HG03064 (cell line): Measurements from ENCODE around the gene TBL2.
"Not testable (repeated sequence)": the region's sequence is repeated elsewhere in the genome, so short reads cannot be mapped to it uniquely, and the experiment has no call there.

Source experiments
- ATAC-seq: cut with Tn5 transposase; IDR thresholded peaks from one replicate; pipeline ENCODE4 v1.9.1; 2021; ENCODE audit warnings: low read depth; ENCODE audit not compliant: unreplicated experiment

The TBL2 gene

GRCh38 chr7:73578342-73579128, at the start of gene TBL2:
TSS of gene TBL2 (minus strand) at chr7:73578579. CDS start at chr7:73578549, 30 bp downstream.
- peak; percentile 80 for ATAC-seq

DNA sequence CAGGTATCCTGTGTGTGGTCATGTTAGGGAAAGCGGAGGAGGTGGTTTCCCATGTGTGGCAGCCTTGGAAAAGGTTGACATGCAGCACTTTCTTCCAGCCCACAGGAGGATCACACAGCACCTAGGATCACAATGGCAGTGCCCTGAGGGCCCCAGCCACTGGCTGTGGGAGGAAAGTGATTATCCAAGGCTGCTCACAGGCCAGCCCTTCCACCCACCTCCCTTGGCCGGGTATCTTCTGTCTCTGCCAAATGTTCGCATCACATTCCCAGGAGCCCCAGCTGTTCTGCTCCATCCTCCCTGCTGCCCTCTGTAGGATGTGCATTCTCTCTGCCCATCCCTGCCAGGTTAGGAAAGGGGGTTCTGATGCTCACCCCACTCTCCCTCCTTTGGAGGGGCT, 48.4 kb upstream of the TBL2 start:
- ATAC-seq = no peak

DNA sequence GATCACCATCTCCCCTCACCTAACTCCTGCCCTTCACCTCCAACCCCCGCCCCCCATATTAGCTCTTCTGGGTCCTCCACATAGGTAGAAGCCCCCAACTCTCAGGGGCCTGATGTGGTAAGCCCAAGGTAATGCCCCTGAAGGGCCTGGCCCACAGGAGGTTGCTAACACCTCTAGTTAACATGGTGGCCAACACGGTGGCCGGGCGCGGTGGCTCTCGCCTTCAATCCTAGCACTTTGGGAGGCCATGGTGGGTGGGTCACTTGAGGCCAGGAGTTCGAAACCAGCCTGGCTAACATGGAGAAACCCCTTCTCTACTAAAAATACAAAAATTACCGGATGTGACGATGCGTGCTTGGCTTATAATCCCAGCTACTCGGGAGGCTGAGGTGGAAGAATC, 46.9 kb upstream of the TBL2 start:
- no peak for ATAC-seq

GRCh38 chr7:73624669-73625001, 46.3 kb upstream of the TBL2 start:
- no peak for ATAC-seq

GRCh38 chr7:73623798-73624668, 45.7 kb upstream of the TBL2 start, which contains the start of gene MLXIPL:
TSS of gene MLXIPL (minus strand) at chr7:73624522. CDS start at chr7:73624492, 30 bp downstream.
- ATAC-seq = no peak

DNA sequence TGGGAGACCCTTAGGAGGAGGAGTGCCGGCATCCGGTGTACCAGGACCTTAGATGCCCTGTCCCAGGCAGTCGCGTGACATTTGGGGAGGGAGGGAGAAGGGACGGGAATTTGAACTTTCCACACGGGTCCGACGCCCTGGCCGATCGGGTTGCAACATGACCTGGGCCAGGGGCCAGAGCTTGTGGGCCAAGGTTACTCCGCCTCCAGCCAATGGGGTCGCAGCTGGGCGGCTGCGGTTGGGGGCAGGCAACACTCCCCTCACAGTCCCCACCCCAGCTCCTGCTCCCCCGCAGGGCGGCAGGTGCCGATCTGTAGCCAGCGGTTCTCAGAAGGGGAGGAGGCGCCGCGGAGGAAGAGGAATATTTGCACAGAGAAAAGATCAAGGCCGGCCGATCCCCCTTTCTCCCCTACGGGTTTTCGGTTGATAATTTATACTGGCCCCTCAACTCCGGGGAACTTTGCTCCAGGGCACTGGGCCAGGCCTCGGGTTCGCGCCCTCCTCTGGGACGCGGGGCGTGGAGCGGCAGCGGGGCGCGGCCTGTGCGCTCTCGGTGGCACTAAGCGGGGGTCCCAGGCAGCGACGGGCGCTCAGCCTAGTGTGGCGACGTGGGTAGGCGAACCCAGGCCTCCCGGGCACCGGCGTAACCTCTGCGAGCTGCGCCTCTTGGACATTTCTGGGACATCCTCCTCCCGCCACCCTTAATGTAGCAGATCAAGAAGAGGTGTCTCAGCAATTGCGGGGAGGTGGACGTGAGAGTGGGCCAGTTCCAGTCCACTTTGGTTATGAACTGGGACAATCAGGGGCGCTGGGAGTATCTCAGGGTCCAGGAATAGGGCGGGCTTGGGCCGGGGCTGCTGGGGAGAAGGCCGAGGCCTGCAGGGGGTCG, 44.8 kb upstream of the TBL2 start:
- no peak for ATAC-seq

DNA sequence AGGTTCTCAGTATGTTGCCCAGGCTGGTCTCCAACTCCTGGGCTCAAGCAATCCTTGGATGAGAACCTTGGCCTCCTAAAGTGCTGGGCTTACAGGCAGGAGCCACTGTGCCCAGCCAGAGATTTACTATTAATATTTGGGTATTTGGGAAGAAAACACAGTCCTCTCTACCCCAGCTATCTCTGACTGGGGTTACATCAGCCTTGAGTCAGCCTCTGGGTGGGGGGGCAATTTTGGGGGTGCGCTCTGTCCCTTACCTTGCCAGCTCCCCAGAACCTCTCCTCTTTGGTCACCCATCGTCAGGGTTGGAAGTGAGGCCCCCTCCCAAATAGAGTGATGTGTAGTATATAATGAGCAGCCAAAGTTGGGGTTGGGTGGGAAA, 44.1 kb upstream of the TBL2 start:
- no peak for ATAC-seq

DNA sequence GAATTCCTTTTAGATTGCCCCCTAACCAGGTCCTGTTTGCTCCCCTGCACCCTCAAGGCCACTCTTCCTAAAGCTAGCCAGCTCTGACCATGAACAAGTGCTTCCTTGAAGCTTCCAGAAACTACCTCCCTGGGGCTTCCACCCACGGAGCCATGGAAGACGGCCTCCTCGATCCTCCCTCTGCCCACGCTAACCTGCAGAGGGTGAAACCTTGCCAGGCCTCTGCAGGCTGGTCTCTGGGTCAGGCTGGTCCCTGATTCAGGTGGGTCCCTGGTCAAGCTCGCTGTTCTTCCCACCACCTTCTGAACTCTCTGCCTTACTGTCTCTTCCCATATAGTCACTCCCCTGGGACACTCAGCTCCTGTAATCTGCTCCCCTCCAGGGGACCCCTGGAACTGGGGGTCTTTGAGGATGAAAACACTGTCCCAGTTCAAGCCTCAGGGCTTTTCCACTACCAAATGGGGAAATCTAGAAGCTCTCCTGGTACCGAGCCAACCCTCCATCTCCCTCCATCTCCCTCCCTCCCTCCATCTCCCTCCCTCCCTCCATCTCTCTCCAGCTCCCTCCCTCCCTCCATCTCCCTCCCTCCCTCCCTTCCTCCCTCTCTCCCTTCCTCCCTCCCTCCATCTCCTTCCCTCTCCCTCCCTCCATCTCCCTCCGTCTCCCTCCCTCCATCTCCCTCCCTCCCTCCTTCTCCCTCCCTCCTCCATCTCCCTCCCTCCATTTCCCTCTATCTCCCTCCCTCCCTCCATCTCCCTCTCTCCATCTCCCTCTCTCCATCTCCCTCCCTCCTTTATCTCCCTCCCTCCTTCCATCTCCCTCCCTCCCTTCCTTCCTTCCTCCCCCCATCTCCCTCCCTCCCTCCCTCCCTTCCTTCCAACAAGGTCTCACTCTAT, 43.0 kb upstream of the TBL2 start:
- no peak for ATAC-seq

DNA sequence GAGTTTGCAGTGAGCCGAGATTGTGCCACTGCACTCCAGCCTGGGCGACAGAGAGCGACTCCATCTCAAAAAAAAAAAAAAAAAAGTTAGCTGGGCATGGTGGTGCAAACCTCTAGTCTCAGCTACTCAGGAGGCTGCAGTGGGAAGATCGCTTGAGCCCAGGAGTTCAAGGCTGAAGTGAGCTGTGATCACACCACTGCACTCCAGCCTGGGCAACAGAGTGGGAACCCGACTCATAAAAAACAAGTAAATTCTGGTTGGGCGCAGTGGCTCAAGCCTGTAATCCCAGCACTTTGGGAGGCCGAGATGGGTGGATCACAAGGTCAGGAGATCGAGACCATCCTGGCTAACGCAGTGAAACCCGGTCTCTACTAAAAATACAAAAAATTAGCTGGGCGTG, 41.0 kb upstream of the TBL2 start:
- ATAC-seq = not testable (repeated sequence)

- ATAC-seq = no peak
Observed at GRCh38 chr7:73618538-73618937, 40.2 kb upstream of the TBL2 start.

DNA sequence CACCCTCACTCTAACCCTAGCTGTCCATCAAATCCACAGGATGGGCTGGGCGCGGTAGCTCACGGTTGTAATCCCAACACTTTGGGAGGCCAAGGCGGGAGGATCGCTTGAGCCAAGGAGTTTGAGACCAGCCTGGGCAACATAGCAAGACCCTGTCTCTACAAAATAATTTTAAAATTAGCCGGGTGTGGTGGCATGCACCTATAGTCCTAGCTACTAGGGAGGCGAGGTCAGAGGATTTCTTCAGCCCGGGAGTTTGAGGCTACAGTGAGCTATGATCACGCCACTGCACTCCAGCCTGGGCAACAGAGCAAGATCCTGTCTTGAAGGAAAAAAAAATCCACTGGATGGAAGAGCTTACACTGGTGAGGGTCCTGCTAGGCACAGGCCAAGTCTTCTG, 39.1 kb upstream of the TBL2 start:
- ATAC-seq = not testable (repeated sequence)

DNA sequence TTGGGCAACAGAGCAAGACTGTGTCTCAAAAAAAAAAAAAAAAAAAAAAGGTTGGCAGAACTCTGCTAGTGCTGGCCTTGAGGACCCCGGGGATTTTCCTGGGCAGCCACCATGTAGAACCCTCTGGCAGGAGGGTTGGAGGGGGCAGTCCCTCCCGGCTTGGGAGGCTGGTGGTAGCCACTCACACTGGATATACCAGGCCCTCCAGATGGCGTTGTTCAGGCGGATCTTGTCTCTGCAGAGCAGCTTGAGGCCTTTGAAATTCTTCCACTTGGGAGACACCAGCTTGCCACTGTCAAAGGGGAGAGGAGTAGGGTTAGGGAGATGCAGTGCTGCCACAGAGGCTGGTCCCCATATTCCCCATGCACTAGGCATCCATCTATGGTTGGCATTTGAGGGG, 37.5 kb upstream of the TBL2 start:
- no peak for ATAC-seq

- ATAC-seq = not testable (repeated sequence)
Observed at GRCh38 chr7:73614937-73615336, 36.6 kb upstream of the TBL2 start.

DNA sequence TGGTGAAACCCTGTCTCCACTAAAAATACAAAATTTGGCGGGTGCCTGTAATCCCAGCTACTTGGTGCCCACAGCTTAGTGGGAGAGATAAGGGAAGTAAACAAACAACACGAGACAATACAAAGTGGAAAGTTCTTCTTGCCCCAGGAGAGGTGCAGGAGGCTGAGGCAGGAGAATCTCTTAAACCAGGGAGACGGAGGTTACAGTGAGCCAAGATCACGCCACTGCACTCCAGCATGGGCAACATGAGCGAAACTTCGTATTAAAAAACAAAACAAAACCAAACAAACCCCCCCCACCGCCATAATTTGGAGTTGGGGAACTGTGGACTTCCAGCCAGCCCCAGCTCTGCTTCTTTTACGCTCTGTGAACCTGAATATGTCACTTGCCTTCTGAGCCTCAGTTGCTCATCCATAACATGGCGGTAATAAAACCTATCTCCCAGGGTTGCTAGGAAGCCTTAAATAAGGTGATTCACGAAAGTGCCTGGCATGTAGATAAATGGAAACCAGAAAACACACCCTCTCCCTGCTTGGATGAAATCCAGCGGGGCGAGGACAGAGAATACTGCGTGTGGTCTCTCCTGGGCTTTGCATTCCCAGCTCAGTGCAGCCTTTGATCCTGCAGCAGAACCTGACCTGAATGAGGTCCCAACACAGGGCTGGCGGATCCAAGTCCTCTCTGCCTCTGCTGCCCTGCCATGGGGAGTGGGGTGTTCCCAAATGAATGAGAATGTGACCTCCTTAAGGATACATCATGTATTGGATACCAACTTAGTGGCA, 35.8 kb upstream of the TBL2 start:
- no peak for ATAC-seq

DNA sequence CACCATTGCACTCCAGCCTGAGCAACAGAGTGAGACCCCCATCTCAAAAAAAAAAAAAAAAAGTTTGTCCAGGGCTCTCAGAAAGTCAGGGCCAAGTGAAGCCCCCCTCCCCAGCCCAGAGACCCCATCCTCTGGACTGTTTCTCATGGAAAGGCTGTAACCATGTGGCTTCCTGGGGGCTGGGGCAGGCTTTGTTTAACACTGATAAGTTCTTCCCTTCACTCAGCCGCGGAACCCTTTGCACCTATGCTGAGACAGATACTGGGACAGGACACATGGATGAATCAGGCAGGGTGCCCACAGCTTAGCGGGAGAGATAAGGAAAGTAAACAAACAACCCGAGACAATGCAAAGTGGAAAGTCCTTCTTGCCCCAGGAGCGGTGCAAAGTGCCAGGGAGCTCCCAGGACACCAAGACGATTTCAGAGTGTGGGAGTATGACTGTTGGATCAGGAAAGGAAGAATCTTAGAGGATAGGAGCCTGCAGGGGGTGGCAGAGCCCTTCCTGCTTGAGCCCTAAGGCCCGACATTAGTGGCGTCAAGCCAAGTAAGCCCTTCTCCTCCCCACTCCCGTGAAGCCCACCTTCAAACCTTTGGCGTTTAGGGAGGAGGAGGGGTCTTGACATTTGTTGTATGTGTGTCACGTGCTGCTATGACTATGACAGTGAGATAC, 34.4 kb upstream of the TBL2 start:
- no peak for ATAC-seq

DNA sequence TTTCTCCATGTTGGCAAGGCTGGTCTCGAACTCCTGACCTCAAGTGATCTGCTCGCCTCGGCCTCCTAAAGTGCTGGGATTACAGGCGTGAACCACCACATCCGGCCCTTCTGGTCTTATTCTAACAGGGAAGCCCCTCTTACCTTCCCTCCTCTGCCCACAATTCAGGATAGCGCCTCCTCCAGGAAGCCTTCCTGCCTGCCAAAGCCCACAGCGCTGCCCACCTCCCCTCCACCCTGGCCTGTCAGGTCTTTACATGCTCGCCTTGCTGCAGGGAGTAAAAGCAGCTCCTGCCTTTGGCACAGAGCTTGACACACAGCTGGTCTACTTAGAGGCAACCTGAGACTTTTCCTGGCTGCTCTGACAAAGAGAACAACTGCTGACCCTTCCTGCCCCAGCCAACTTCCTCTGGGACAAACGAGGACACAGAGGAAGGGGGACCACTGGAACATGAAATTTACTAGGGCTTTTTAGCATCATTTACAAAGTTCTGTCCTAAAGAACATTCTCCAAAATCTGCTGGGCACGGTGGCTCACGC, 32.7 kb upstream of the TBL2 start:
- no peak for ATAC-seq

DNA sequence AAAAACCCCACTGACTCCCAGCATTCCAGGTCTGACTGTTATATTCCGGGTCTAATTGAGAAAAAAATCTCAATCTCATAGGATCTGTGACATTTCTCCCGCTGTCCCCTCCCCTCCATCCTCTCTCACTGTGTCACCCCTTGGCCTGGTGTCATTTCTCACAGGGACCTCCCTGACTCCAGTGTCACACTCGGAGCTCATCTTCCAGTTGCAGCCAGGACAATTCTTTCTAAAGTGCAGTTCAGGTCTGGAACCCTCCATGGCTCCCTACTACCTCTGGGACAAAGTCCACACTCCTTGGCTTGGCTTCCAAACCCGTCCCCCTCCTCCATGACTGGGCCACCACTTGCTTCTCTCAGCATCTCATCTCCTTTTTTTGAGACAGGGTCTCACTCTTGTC, 31.7 kb upstream of the TBL2 start:
- no peak for ATAC-seq

DNA sequence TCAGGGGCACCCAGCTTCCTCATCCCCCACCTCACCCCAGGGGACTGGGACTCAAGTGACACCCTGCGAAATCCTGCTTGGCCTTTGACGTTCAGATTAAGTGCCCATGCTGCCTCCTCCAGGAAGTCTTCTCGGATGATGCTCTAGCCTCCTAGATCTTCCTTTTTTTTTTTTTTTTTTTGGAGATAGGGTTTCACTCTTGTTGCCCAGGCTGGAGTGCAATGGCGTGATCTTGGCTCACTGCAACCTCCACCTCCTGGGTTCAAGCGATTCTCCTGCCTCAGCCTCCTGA, 29.3 kb upstream of the TBL2 start:
- ATAC-seq = not testable (repeated sequence)
